HEK293T (cell line): ENCODE data around the gene ERBB4.

Experiments used
- ARNT ChIP-seq: fragments of 450-650 bp; IDR thresholded peaks from 2 replicates; pipeline ENCODE4 v1.6.1; 2017; ENCODE audit warnings: mild to moderate bottlenecking
- BHLHE40 ChIP-seq: fragments of 450-650 bp; IDR thresholded peaks from 2 replicates; pipeline ENCODE4 v1.6.1; 2016; ENCODE audit warnings: mild to moderate bottlenecking, moderate library complexity, borderline replicate concordance
- FOXM1 ChIP-seq: fragments of 450-650 bp; IDR thresholded peaks from 2 replicates; pipeline ENCODE4 v1.6.1; 2017; ENCODE audit warnings: mild to moderate bottlenecking, borderline replicate concordance
- SP1 ChIP-seq: fragments of 450-650 bp; IDR thresholded peaks from 2 replicates; pipeline ENCODE4 v1.6.1; 2017

- no peak for TF ChIP-seq SP1
- no peak for TF ChIP-seq ARNT
- no peak for TF ChIP-seq BHLHE40
- no peak for TF ChIP-seq FOXM1
These were observed 65.4 kb downstream of the ERBB4 start for GRCh38 chr2:212473211-212473610.
